Fibroblast of skin of right biceps (primary cell): Measurements from ENCODE around the gene HPSE2.
"Not testable (repeated sequence)": the region's sequence is repeated elsewhere in the genome, so short reads cannot be mapped to it uniquely, and the experiment has no call there.

ENCODE experiments used
- DNase-seq: peaks from one replicate; pipeline ENCODE4 v3.0.0-alpha.2; 2013

HPSE2 gene

DNA sequence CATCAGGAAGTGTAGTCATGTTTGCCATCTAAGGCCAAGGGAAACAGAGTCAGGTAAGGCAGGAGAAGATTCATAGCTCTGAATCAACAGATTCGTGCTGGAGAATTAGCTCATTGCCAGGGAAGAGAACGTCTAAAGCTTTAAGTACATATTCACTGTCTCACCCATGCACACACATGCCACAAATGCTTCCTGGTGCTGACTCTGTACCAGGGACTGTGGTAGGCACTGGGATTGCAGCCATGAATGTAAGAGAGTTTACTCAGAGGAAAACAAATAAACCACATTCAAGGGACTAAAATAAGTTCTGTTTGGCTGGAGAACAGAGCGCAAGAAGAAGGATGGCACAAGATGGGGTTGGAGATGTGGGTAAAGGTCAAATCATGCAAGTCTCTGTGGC is 699.1 kb downstream of the HPSE2 start:
- peak; percentile 16 for DNase-seq

DNA sequence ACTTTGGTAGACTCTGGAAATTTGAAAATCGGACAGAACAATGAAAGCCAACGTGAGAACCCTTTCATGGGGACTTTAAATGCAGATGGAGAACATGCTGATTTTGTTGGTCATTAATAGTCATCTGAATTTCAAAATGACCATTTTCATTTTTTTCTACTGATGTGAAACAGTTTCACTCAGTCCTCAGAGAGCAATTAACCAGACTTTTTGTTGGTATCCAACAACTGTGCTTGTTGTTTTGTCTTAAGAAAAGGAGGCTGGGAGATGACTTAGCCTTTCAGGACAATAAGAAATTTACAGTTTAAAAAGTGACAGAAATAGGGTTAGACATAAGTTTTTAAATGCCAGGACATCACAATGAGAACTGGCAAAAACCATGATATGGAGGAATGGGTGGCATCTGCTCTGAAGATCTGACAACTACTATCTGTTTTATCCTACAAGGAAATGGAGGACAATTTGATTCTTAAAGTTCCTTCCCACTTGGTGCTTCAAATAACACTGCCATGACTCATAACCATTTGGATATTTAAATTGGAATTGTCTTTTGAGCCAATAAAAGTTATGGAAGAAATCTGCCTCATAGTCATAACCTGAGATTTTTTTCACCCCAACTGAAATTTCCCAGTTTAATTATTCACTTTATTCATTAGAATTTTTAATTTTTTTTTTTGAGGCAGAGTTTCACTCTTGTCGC is 701.8 kb downstream of the HPSE2 start:
- DNase-seq, result peak; percentile 52

DNA sequence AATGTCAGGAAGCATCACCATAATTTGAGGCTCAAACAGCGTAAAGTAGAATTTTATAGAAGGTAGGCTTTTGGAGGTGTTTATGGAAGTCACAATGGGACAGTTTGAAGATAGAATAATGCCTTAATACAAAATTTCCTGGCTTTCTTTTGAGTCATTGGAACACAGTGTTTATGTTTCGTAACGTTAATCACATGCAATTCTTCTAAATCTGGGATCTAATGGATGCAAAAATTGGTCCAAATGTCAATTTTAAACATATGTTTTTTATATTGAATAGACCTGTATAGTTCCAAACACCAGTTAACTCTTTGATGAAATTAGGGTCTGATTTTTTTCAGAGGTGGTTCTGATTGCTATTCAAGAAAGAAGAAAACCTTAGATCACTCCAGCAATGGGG is 702.4 kb downstream of the HPSE2 start:
- no peak for DNase-seq

DNA sequence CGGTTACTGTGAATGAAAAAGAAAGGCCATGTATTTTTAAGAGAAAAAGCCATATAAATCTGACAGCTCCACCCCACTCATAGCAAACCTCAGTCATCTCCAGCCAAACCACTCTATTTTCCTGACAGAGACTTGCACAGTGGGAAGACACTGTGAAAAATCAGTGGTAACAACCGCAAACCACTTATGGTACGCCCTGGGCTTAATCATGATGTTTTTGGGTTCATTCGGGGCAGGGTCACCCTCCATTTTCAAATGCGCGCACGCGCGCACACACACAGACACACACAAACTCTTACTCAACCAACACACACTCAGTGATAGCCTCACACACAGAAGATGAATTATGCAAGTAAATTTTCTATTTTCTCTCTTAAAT is 706.9 kb downstream of the HPSE2 start:
- DNase-seq, result peak; percentile 39

DNA sequence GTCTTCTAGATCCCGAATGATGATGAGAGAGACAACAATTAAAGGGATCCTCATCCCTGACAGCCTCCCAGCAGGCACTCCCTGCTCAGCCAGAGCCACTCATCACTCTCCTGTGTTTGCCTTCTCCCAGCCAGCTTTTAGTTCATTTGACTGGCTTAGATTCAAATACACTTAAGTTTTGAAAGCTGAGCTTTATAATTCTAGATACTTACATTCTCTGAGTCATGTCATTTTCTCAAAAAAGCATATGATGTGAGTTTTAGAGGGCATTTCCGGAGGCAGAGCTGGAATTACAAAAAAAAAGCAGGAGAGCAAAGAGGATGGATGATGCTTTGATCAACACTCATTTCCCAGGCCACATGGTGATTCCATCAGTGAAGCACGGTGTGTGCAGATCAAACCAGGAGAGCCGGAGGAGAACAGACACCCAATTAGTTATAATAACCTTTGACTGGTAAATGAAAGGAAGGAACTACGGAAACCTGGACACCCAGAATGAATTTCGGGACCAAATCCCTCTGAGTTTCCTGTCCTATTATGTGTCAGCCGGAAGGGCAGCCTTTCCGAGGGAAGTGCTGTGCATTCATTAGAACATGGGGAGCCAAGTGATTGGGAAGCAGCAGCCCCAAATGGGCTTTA is 707.4 kb downstream of the HPSE2 start:
- peak; percentile 78 for DNase-seq

DNA sequence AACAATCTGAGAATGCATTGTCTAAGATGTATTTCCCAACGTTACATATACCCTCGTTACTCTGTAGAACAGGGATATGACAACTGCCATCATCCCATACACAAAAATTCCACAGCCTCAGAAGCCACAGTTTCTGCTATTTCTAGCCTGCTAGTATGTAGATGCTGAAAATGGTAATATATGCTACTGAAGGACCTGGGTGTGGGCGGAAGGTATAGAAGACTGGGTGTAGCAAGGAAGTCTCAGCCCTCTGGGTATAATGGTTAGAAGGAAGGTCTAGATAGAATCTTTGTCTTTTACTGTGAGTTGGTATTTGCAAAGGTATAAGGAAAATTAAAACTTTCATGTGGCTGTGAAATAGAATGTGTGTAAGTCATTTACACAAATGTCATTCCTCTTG is 709.7 kb downstream of the HPSE2 start:
- no peak for DNase-seq

DNA sequence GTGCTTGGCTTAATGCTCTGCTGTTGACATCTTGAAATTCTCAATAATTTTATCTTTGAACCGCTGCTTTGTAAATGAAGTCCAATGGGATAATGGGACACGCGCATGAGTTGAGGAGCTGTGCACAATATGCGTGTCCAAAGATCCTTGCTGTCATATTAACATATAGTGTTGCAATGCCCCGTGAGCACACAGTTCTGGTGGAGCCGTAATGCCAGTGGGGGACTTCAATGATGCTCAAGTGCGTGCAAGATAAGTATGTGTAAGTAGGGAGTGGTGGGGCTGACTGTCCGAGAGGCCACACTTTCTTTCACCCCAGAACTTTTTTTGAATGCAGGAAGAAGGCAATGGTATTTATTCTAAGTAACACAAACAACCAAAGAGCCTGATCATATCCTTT is 711.5 kb downstream of the HPSE2 start:
- no peak for DNase-seq

DNA sequence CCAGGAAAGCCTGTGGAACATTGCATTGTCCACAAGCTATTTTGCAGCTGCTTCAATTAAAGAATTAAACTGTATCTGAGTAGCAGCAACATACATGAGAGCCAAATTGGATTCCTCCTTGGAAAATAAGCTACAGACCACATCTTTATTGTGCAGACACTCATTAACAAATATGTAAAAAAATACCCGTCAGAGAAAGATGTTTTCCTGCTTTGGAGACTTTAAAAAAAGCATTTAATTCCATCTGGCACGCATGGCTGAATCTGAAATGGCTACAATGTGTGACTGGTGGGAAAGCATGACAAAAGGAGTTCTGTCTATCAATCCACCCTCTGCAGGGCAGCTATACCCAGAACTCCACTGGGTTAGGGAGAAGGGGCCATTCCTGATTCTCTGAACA is 715.8 kb downstream of the HPSE2 start:
- DNase-seq, result no peak

DNA sequence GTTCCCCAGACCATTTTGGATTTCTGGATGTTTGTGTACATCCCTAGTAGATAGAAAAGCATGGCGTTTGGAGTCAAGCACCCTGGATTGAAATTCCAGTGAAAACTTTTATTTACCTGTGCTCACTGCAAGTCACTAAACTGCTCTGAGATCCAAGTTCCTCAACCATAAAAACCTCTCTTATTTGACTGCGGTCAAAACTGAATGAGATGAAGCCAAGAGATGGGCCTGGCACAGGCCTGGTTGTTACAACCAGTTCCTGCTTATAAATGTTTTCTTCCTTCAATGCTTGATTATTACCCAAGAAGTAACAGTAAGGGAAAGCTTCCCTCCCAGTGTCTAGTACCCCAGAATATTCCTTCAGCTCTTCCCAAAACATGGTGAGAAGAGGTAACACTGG is 718.0 kb downstream of the HPSE2 start:
- DNase-seq, result no peak

DNA sequence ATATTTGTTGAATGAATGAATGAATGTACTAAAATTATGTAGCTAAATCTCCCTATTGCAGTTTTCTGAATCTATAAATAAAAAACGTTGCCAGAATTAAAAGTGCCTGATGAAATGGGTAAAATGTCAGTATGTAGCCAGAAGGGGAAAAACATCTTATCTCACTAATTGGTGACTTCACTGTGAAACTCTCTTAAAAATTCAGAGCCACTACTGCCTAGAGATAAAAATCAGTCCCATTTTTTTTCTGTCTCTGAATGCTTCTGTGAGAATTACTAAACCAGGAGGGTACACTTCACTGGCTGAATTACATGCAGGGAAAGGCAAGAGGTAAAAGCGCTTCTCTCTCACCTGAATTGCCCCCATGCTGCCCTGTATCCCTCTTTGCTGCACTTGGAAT is 719.3 kb downstream of the HPSE2 start:
- peak; percentile 11 for DNase-seq

DNA sequence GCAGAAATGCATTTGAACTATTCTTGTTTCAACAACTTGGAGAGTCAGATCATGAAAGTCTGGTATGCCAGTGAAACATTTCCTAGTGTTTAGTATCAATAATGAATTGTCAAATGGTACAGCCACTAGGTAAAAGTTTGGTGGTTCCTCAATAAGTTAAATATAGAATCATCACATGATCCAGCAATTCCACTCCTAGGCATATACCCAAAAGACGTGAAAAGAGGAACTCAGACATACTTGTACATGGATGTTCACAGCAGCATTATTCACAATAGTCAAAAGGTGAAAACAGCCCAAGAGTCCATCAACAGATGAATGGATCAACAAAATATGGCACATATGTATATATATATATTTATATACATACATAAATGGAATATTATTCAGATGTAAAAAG is 721.9 kb downstream of the HPSE2 start:
- no peak for DNase-seq

DNA sequence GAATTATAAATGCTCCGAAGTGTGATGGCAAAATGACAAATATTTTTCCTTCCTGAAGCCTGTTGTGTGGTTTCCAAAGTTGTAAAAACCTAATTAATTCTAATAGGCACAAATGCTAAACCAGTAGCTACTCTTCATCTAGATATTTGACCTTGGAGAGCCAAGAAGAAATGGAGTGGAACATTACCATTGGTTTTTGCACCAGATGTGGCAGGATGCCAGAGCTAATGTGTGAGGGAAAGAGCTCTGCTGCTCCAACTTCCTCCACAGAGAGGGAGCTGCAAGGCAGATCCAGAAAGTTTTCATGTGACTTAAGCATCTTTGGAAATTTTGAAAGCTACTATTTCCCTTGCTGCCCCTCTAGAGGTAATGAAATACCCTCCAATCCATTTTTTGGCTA is 723.8 kb downstream of the HPSE2 start:
- no peak for DNase-seq

DNA sequence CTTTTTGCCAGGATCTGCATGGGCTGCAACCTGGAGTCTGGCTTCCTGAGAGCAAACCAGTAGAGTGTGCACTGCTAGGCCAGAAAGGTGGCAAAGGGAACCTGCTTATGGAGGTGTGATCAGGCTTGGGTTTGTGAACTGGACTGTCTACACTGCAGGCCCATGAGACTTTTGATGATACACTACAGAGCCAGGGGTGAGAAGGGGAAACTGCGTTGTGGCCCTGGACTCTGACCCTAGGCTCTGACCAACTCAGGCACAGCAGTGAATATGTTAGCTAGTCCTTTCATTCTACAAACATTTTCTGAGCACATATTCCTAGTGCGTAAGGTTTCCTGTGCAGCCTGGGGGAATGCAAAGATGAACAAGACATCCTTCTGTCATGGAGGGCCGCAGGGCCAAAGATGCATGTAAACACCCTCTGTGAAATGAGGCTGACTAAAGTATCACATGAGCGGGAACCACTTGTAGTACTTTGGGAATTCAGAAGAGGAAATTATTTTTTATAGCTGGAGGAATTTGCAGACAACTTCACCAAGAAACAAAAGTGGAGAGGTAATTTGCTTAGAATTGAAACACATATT is 725.1 kb downstream of the HPSE2 start:
- no peak for DNase-seq

DNA sequence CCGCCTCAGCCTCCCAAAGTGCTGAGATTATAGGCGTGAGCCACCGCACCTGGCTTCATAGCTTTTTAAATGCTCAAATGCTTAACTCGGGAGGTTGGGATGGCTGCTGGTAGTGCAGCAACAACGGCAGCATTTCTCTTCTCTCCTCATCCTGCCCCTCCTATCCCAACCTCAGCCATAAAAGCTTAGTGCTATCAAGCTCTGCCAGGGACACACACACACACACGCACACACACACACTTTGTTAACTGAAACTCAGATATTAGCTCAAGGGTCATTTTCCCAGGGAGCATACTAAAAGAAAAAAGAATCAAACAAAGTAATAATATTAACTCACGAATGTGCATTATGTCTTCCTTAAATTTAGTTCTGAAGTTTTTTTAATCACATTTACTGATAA is 725.9 kb downstream of the HPSE2 start:
- DNase-seq, result no peak

DNA sequence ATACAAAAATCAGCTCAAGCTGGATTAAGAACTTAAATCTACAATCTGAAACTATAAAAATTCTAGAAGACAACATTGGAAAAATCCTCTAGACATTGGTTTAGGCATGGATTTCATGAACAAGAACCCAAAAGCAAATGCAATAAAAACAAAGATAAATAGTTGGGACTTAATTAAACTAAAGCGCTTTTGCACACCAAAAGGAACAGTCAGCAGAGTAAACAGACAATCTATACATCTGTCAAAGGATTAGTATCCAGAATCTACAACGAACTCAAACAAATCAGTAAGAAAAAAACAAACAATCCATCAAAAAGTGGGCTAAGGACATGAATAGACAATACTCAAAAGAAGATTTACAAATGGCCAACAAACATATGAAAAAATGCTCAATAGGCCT is 733.1 kb downstream of the HPSE2 start:
- DNase-seq, result not testable (repeated sequence)

DNA sequence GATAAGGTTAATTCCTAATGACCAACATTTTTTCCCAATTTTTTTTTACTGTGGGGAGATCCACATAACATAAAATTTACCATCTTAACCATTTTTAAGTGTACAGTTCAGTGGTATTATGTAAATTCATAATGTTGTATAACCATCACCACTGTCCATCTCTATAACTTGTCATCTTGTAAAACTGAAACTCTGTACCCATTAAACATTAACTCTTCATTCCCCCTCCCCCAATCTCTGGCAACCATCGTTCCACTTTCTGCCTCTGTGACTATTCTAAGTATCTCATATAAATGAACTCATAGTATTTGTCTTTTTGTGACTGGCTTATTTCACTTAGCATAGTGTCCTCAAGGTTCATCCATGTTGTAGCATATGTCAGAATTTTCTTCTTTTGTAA is 742.9 kb downstream of the HPSE2 start:
- no peak for DNase-seq

DNA sequence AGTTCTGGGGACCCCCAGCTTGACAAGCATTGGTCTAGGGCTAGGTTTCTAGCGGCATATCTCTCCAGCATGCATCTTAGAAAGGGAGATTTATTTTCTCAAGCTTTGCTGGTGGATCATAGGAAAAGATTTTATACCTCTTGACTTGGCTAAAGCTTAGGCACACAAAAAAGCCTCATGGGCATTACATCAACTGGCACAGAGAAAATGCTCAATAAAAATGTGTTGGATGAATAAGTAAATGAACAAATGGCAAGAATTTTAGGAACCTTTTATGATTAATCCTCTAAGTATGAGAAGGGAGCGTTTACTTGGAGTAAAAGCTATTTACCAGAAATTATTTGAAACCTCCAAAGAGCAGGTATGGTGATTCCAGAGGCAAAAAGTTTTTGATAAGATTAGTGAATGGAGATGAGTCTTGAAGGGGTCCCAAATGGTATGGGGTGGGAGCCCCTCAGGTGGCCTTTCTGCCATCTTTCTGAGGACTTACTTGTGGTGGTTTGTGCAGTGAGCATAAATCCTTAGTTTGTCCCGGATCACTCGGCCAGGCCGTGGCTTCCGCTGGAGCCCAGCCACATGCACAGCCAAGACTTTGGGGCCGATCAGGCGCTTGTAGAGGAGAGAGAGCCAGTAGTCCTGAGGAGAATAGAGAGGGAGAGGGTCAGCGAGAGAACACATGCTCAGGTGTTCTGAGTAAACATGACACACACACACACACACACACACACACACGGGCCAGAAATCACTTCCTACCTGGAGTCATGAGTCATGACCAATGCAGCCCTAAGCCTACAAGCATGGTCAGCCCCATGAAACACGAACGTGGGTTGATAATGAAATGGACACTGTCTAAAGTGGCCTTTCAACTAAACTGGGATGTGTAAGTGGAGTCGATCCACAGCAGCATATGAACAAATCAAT is 745.8 kb downstream of the HPSE2 start:
- DNase-seq, result no peak

DNA sequence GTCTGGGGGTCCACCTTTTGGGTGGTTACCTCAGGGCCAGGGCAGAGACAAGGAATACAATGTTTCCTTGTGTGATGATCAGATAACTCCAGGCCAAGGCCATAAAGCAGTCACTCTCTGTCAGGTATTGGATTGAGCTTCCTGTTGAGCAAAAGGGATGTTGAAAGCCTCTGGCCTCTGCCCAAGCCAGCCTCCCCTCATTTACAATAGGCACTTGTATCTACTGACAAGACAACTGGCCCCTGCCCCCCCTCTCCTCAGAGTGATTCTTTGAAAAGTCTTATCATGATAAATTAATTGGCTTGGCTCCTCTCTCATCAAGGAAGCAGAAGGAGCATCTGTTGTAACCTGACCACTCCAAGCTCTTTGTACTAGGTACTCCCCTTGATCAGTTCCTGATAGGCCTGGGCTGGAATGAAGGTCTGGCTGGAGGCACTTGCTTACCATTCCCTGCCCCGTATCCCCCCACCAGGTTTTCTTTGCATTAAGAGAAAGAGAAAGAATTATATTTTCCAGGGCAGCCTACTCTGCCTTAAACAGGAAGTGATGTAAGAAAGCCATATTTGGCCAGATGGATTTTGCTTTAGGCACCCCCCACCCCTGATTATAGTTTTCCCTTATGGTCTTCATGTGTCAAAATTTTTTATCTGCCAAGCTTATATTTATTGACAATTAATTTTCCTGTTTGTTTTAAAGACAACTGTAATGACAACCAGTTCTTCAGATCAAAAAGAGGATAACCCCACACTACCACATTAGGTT is 746.8 kb downstream of the HPSE2 start:
- DNase-seq, result no peak

DNA sequence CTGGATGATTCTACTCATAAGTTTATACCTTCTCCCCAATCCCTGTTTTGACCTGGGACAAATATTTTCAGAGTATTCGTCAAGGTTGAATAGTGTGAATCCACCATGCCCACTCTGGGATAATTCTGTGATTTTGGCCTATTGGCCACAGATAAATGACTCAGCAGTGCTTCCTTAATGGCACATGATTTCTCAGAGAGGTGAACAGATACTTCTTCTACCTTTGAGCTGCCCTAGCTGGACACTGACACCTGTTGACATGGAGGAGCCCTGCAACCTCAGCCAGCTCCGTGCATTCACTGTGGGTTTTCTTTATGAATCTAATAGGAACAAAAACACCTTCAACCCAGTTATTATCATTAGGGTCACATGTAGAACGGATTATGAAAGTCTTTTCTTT is 748.0 kb downstream of the HPSE2 start:
- no peak for DNase-seq

DNA sequence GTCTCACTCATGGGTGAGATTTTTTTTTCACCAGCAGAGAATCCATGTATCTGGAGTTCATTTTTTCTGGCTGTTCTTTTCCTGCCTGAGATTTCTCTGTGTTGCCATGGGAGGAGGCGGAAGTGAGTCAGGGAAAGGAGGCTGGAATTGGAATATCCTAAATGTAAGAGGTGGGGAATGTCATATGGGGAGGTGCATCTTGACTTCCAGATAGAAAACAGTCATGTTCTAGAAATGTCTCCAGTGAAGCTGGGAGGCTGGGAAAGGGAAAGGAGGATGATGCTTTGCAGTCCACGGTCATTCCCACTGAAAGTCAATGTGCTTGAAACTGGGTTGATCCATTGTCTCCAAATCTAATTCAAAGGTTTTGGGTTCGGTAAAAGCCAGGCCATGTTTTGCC is 749.2 kb downstream of the HPSE2 start:
- peak; percentile 92 for DNase-seq

DNA sequence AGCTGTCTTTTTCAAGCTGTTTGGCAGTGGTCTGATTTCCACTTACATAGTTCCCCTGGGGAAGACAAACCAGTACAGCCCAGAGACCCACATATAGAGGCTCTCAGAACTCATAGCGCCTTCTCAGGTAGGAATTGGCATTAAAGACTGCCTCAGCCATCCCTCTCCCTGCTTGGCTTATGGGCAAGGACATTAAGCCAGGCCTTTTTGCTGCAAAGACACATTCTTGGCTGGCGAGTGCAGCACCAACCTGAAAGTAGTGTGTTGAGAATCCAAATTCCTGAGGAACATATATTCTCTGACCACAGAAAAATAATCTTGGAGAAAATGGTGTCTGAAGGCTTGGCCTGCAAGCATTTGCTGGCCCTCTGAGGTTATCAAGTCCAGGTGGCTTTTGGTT is 749.7 kb downstream of the HPSE2 start:
- peak; percentile 84 for DNase-seq

DNA sequence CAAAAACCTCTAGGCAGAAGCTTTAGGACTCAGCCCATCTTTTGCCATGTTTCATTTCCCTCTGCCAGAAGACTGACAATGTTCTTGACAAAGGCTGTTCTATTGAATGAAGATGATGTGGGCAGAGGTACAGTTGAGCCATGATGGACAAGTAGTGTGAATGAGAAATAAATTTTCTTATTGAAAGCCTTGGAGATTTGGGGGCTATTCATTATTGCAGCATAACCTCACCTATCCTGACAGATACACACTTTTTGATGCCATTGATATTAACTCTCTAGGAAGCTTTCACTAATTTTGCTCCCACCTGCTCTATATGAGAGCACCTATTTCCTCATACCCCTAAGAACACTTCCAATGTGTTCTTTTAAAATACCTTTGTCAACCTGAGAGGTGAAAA is 752.0 kb downstream of the HPSE2 start:
- no peak for DNase-seq

DNA sequence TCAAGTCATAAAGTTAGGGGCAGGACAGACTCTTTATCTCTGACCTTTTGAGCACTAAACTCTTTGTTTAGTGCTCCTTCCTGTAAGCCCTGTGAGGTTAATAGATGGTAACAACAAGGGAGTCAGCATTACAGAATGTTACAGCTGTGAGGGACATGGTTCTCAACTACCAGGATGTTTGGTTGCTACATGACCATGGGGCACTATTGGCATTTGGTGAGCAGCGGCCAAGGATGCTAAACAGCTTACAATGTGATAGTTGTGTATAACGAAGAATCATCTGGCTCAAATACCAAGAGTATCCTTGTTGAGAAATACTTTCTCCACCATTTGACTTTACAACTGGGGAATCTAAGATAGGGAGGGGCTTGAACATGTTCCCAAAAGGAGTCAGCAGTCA is 753.6 kb downstream of the HPSE2 start:
- no peak for DNase-seq
